ENCODE measurements around the gene KCND3.

DNA sequence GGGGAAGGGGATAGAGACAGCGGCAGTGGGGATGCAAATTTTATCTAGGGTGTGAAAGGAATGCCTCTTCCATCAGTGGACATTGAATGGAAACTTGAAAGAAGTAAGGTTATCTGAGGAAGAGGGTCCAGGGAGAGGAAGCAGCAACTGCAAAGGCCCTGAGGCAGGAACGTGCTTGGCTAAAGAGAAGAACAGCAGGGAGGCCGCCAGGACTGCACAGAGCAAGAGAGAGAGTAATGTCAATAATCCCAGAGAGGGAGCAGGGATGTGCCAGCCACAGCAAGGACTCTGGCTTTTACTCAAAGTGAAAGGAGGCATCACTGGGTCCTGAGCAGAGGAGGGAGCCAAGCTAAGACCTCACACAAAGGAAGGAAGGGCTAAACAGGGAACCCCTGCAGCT is 50.9 kb downstream of the KCND3 start:
- TF ChIP-seq, protein P1, sequence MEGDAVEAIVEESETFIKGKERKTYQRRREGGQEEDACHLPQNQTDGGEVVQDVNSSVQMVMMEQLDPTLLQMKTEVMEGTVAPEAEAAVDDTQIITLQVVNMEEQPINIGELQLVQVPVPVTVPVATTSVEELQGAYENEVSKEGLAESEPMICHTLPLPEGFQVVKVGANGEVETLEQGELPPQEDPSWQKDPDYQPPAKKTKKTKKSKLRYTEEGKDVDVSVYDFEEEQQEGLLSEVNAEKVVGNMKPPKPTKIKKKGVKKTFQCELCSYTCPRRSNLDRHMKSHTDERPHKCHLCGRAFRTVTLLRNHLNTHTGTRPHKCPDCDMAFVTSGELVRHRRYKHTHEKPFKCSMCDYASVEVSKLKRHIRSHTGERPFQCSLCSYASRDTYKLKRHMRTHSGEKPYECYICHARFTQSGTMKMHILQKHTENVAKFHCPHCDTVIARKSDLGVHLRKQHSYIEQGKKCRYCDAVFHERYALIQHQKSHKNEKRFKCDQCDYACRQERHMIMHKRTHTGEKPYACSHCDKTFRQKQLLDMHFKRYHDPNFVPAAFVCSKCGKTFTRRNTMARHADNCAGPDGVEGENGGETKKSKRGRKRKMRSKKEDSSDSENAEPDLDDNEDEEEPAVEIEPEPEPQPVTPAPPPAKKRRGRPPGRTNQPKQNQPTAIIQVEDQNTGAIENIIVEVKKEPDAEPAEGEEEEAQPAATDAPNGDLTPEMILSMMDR (IDR thresholded peaks at IDR 0.05) = no peak
- TF ChIP-seq ZFX (IDR thresholded peaks at IDR 0.05; ENCODE audit: borderline replicate concordance) = no peak

All from 22Rv1 (cell line).